Measurements from ENCODE around the gene TPH2.

Gene TPH2

DNA sequence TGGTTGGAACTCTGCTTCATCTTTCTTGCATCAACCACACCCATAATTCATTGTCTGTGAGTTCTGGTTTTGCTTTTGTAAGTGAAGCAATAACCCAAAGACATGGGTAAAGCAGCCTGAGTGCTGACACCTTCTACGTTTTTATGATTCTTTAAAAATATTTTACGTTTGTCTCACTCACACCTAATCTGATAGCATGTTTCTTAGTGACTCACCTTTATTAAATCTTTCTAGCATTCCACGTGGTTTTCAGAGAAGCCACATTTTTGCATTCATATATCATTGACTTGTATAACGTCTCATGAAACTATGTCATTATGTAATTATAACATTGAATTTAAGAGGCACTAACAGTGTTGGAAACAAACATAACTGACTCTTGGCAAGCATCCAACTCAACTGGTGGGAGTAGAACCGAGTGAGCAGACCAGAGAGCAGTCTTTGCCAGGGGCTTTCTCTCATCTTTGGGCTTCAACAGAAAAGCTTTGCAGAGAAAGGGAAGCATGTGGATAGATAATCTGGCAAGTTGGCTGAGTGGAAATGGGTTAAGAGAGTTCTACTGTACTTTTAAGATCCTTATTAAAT lies 118.8 kb downstream of the TPH2 start:
- H3K4me3 ChIP-seq (ENCODE audit: low read depth, low read length): no peak overlapping the region
- DNase-seq (ENCODE audit: low read depth): no peak
- TF ChIP-seq, protein P1, sequence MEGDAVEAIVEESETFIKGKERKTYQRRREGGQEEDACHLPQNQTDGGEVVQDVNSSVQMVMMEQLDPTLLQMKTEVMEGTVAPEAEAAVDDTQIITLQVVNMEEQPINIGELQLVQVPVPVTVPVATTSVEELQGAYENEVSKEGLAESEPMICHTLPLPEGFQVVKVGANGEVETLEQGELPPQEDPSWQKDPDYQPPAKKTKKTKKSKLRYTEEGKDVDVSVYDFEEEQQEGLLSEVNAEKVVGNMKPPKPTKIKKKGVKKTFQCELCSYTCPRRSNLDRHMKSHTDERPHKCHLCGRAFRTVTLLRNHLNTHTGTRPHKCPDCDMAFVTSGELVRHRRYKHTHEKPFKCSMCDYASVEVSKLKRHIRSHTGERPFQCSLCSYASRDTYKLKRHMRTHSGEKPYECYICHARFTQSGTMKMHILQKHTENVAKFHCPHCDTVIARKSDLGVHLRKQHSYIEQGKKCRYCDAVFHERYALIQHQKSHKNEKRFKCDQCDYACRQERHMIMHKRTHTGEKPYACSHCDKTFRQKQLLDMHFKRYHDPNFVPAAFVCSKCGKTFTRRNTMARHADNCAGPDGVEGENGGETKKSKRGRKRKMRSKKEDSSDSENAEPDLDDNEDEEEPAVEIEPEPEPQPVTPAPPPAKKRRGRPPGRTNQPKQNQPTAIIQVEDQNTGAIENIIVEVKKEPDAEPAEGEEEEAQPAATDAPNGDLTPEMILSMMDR (IDR thresholded peaks at IDR 0.05; ENCODE audit: control insufficient read depth, extremely low read depth, insufficient read depth): no peak

GRCh38 chr12:72063073-72063472 lies 124.4 kb downstream of the TPH2 start:
- no peak overlapping the region for H3K4me3 ChIP-seq (ENCODE audit: low read depth, low read length)
- TF ChIP-seq, protein P1 (IDR thresholded peaks at IDR 0.05; ENCODE audit: control insufficient read depth, extremely low read depth, insufficient read depth): no peak
- no peak for DNase-seq (ENCODE audit: low read depth)

DNA sequence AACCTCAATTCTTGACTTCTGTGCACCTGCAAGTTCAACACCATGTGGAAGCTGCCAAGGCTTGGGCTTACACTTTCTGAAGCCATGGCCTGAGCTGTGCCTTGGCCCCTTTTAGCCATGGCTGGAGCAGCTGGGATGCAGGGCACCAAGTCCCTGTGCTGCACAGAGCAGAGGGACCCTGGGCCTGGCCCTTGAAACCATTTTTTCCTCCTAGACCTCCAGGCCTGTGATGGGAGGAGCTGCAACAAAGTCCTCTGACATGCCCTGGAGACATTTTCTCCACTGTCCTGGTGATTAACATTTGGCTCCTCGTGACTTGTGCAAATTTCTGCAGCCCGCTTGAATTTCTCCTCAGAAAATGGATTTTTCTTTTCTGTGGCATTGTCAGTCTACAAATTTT lies 132.4 kb downstream of the TPH2 start:
- no peak overlapping the region for H3K4me3 ChIP-seq (ENCODE audit: low read depth, low read length)
- TF ChIP-seq, protein P1 (IDR thresholded peaks at IDR 0.05; ENCODE audit: control insufficient read depth, extremely low read depth, insufficient read depth): no peak
- DNase-seq (ENCODE audit: low read depth): no peak

GRCh38 chr12:72072592-72073212 lies 134.1 kb downstream of the TPH2 start:
- DNase-seq (ENCODE audit: low read depth): no peak
- TF ChIP-seq, protein P1 (IDR thresholded peaks at IDR 0.05; ENCODE audit: control insufficient read depth, extremely low read depth, insufficient read depth): no peak
- H3K4me3 ChIP-seq (ENCODE audit: low read depth, low read length): no peak overlapping the region

DNA sequence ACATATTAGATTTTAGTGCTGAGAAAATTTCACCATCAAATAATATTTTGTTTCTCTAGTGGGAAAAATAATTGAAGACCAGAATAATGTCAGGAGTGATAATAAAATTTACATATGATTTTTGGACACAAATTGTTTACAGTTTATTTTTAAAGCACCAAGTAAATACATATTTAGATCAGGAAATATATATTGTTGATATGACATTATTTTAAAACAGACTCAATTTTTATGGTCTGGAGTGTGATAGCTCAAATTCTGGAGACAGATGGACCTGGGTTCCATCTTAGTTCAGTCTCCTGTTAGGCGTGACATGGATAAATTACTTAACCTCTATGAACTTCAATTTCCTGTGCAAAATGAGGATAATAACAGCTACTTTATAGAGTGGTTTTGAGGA lies 135.4 kb downstream of the TPH2 start:
- no peak for DNase-seq (ENCODE audit: low read depth)
- TF ChIP-seq, protein P1 (IDR thresholded peaks at IDR 0.05; ENCODE audit: control insufficient read depth, extremely low read depth, insufficient read depth): no peak
- no peak overlapping the region for H3K4me3 ChIP-seq (ENCODE audit: low read depth, low read length)

DNA sequence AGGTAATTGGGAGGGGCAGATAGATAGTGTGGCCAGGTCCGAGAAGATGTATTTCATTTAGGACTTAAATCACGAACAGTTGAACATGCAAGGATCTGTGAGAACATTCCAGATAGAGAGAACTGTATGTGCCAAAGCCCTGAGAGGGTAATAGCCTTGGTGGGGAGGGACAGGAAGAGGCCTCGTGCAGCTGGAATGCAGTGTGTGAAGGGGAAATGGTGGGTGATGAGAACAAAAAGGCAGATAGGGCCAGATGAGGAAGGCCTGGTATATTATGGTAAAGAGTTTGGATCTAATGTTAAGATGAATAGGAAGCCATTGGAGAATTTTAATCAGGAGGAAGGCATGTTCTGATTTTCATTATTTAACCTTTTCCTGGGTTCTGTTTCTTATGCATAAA lies 136.3 kb downstream of the TPH2 start:
- no peak for DNase-seq (ENCODE audit: low read depth)
- TF ChIP-seq, protein P1 (IDR thresholded peaks at IDR 0.05; ENCODE audit: control insufficient read depth, extremely low read depth, insufficient read depth): no peak
- H3K4me3 ChIP-seq (ENCODE audit: low read depth, low read length): no peak overlapping the region

- TF ChIP-seq, protein P1 (IDR thresholded peaks at IDR 0.05; ENCODE audit: control insufficient read depth, extremely low read depth, insufficient read depth): no peak
- no peak overlapping the region for H3K4me3 ChIP-seq (ENCODE audit: low read depth, low read length)
- no peak for DNase-seq (ENCODE audit: low read depth)
Observed at GRCh38 chr12:72075401-72075800, 136.8 kb downstream of the TPH2 start.
